ENCODE measurements around the gene ACP1. TPM values are rescaled to one million over a fixed set of nuclear protein-coding genes. Genes with fewer than 3 reads are reported as not detected.

Gene ACP1
- total RNA-seq, 1 donor from 2014 or later: 86.1 TPM

DNA sequence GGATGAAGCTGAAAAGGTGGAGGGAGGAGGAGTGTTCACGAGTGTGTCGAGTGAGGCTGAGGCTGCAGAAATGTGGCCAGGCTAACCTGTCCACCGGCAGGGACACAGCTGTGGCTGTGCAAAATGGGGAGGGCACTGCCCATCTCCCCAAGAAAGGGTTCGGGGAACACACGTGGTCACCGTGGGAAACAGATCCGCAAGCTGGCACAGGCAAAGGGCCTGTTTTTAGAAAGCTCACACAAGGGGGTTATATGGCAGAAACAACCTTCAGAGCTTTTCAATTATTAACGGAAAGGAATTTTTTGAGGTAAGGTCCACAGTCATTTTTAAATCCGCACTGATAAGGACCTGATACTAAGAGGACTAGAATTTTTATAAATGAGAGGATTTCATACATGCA, 36.6 kb upstream of the ACP1 start:
- Mint-ChIP-seq H3K27me3 (ENCODE audit: unreplicated experiment) (no peaks in the 10 kb centered on the region), H3K36me3 (ENCODE audit: unreplicated experiment) (no peaks in the 10 kb centered on the region), H3K4me1 (ENCODE audit: low read depth, unreplicated experiment) (peaks cover 2% of the 10 kb centered on the region), H3K4me3 (ENCODE audit: unreplicated experiment) (no peak overlapping the region), H3K9me3 (ENCODE audit: unreplicated experiment) (no peaks in the 10 kb centered on the region), H3K27ac (ENCODE audit: unreplicated experiment) (no peak overlapping the region)
- DNase-seq: no peak
- TF ChIP-seq CTCF (IDR thresholded peaks at IDR 0.05; ENCODE audit: partially characterized antibody, unreplicated experiment): no peak

DNA sequence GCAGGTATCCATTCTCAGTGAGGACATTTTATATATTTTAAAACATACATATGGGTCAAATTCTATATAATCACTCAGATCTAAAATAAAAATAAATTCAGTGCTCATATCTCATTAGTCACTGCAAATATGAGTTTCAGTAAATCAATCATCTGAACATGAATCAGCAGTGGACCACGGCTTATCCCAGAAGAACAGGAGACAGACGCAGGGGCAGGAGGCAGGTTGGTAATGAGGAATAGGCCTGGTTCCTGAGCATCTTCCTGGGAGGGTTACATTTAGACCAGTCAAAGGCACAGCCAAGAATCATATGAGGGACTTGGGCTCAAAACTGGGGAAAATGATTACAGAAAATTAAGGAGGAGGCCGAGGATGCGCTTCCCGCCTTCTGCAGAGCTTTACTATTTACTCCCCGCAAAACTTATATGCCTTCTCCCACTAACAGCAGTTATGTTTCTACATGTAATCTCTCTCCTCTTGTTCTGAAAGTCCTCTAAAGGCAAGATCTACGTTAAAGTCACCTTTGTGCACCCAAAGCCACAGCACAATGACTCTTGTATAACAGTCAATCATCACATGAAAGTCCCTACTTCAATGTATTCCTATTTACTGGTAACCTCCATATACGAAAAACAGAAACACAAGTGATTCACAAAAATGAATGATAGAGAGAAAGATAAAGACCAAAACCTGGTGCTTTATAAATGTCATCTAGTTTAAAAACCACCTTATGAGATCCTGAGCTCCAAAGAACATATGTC, 36.0 kb upstream of the ACP1 start:
- Mint-ChIP-seq H3K36me3 (ENCODE audit: unreplicated experiment) (no peaks in the 10 kb centered on the region), H3K4me1 (ENCODE audit: low read depth, unreplicated experiment) (peaks cover 2% of the 10 kb centered on the region), H3K27ac (ENCODE audit: unreplicated experiment) (no peak overlapping the region), H3K9me3 (ENCODE audit: unreplicated experiment) (no peaks in the 10 kb centered on the region), H3K4me3 (ENCODE audit: unreplicated experiment) (no peak overlapping the region), H3K27me3 (ENCODE audit: unreplicated experiment) (no peaks in the 10 kb centered on the region)
- DNase-seq: no peak
- TF ChIP-seq CTCF (IDR thresholded peaks at IDR 0.05; ENCODE audit: partially characterized antibody, unreplicated experiment): no peak

DNA sequence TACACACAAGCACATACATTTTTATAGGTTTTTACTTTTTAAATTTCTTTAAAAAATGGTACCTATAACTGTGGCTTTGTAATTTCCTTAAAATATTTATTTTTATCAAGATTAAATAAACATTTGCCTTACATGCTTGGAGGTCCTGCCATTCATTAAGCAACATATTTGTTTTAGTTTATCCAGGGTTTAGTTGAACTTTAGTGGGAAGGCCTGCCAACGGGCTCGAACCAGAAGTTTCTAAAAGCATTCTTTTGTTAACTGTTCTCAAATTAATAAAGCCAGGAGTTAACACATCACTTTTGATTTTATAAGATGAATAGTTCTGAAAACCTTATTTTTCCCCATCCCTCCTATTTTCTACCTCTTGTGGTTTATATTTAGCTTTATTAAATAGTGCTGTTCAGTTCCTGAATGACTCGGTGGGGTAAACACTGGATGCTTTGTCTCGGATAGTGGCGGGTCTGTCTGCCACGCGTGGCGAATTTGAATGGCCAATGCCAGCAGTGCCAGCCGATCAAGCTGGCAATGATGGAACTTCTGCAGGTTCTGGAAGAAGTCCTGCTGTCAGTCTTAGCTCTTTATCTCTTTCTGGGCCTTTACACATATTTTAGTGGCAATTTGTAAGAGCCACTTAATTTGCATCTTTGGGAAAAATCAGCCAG, 33.1 kb upstream of the ACP1 start:
- no peak for DNase-seq
- Mint-ChIP-seq H3K9me3 (ENCODE audit: unreplicated experiment) (peaks cover 1% of the 10 kb centered on the region), H3K27me3 (ENCODE audit: unreplicated experiment) (no peaks in the 10 kb centered on the region), H3K4me1 (ENCODE audit: low read depth, unreplicated experiment) (peaks cover 2% of the 10 kb centered on the region), H3K4me3 (ENCODE audit: unreplicated experiment) (no peak overlapping the region), H3K36me3 (ENCODE audit: unreplicated experiment) (no peaks in the 10 kb centered on the region), H3K27ac (ENCODE audit: unreplicated experiment) (no peak overlapping the region)
- TF ChIP-seq CTCF (IDR thresholded peaks at IDR 0.05; ENCODE audit: partially characterized antibody, unreplicated experiment): no peak

DNA sequence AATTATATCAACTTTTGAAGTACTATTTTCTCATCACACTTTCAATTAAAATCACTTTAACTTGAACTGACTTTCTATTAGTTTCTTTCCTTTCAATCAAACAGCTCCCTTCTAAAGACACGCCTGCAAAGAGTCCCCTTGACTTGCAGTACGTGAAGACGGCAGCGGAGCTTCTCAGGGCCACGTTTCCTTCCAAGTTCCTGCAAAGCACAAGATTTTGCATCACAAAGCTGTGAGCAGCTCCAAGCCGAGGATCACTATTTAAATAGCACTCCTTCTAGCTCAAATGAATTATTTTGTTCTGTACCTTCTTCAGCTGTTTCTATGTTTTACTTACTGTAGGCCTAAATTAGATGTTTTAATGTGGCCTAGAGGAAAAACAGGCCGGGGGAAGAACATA, 31.7 kb upstream of the ACP1 start:
- no peak overlapping the region for H3K27ac Mint-ChIP-seq (ENCODE audit: unreplicated experiment)
- peaks cover 2% of the 10 kb centered on the region for H3K4me1 Mint-ChIP-seq (ENCODE audit: low read depth, unreplicated experiment)
- no peak for TF ChIP-seq CTCF (IDR thresholded peaks at IDR 0.05; ENCODE audit: partially characterized antibody, unreplicated experiment)
- no peaks in the 10 kb centered on the region for H3K27me3 Mint-ChIP-seq (ENCODE audit: unreplicated experiment)
- no peak overlapping the region for H3K4me3 Mint-ChIP-seq (ENCODE audit: unreplicated experiment)
- no peaks in the 10 kb centered on the region for H3K36me3 Mint-ChIP-seq (ENCODE audit: unreplicated experiment)
- DNase-seq: no peak
- H3K9me3 Mint-ChIP-seq (ENCODE audit: unreplicated experiment): peaks cover 1% of the 10 kb centered on the region

GRCh38 chr2:234421-234820, 30.3 kb upstream of the ACP1 start:
- DNase-seq: no peak
- Mint-ChIP-seq H3K27me3 (ENCODE audit: unreplicated experiment) (no peaks in the 10 kb centered on the region), H3K4me1 (ENCODE audit: low read depth, unreplicated experiment) (peaks cover 6% of the 10 kb centered on the region), H3K9me3 (ENCODE audit: unreplicated experiment) (peaks cover 1% of the 10 kb centered on the region), H3K4me3 (ENCODE audit: unreplicated experiment) (no peak overlapping the region), H3K36me3 (ENCODE audit: unreplicated experiment) (no peaks in the 10 kb centered on the region), H3K27ac (ENCODE audit: unreplicated experiment) (no peak overlapping the region)
- TF ChIP-seq CTCF (IDR thresholded peaks at IDR 0.05; ENCODE audit: partially characterized antibody, unreplicated experiment): no peak

Measured in glutamatergic neuron (in vitro differentiated cells).